ENCODE data around the gene PIGS.

PIGS gene

GRCh38 chr17:28507567-28508203 lies 63.6 kb downstream of the PIGS start:
- CTCF ChIA-PET: interaction anchor here (1.1 to 1.6 kb wide), 3 partner anchors 15 to 40 kb away, joined by 3 to 4 read pairs (median 3); no protein-coding TSS in a partner anchor
- POLR2A ChIA-PET: no interaction called here
- no peak for DNase-seq (ENCODE audit: extremely low spot score)
- TF ChIP-seq CTCF (IDR thresholded peaks at IDR 0.05; ENCODE audit: control extremely low read depth, extremely low read depth, low read depth, missing control alignments): no peak

GRCh38 chr17:28506763-28507487 lies 64.4 kb downstream of the PIGS start:
- no peak for DNase-seq (ENCODE audit: extremely low spot score)
- ChIA-PET CTCF (interaction anchor here (1.1 to 5.0 kb wide), 4 partner anchors 12 to 40 kb away, joined by 3 to 36 read pairs (median 4); no protein-coding TSS in a partner anchor), POLR2A (no interaction called here)
- TF ChIP-seq CTCF (IDR thresholded peaks at IDR 0.05; ENCODE audit: control extremely low read depth, extremely low read depth, low read depth, missing control alignments): no peak

- no peak for TF ChIP-seq CTCF (IDR thresholded peaks at IDR 0.05; ENCODE audit: control extremely low read depth, extremely low read depth, low read depth, missing control alignments)
- no peak for DNase-seq (ENCODE audit: extremely low spot score)
- ChIA-PET CTCF (interaction anchor here (1.1 to 5.0 kb wide), 4 partner anchors 11 to 41 kb away, joined by 3 to 36 read pairs (median 4); no protein-coding TSS in a partner anchor), POLR2A (no interaction called here)
These were observed 65.2 kb downstream of the PIGS start, which contains the start of gene FOXN1 for GRCh38 chr17:28505986-28506665. Gene FOXN1 (plus strand): TSS chr17:28506348. CDS start chr17:28523970, 17,622 bp downstream.

- CTCF ChIA-PET: interaction anchor here (1.7 to 16.2 kb wide), 4 partner anchors 9 to 87 kb away, joined by 4 to 260 read pairs (median 22); no protein-coding TSS in a partner anchor
- no peak for TF ChIP-seq CTCF (IDR thresholded peaks at IDR 0.05; ENCODE audit: control extremely low read depth, extremely low read depth, low read depth, missing control alignments)
- POLR2A ChIA-PET: interaction anchor here (0.6 to 0.7 kb wide), 2 partner anchors 19 to 40 kb away, joined by 5 read pairs; no protein-coding TSS in a partner anchor
- no peak for DNase-seq (ENCODE audit: extremely low spot score)
These were observed 67.9 kb downstream of the PIGS start for GRCh38 chr17:28503420-28503819.
